Measurements from ENCODE around the gene ATP6V0B.

GRCh38 chr1:44014365-44015104 lies 39.8 kb downstream of the ATP6V0B start:
- TF ChIP-seq CTCF (conservative IDR thresholded peaks at IDR 0.05; ENCODE audit: low read depth, low read length): no peak
- no peak for TF ChIP-seq POLR2A (IDR thresholded peaks at IDR 0.05; ENCODE audit: low read depth, low read length)

All from IMR-90 (cell line).